Measurements from ENCODE around the gene IFIT2.
"Not testable (repeated sequence)": the region's sequence is repeated elsewhere in the genome, so short reads cannot be mapped to it uniquely, and the experiment has no call there.

IFIT2 gene

GRCh38 chr10:89301721-89302445 is at the start of gene IFIT2:
Gene IFIT2, plus strand, starts transcription at chr10:89302046. Its CDS starts 78 bp downstream, at chr10:89302124.
- peak within 1 kb of the TSS; percentile 96 for H3K4me3 ChIP-seq (ENCODE audit: low read length)
- TF ChIP-seq ZNF274 (IDR thresholded peaks at IDR 0.05; ENCODE audit: low read depth, low read length) = no peak

- H3K4me3 ChIP-seq (ENCODE audit: low read length) = no peak overlapping the region; the same call in 1 of the 2 replicates
- TF ChIP-seq ZNF274 (IDR thresholded peaks at IDR 0.05; ENCODE audit: low read depth, low read length) = no peak
Observed at GRCh38 chr10:89252225-89252585, 49.6 kb upstream of the IFIT2 start.

GRCh38 chr10:89255091-89255579 is 46.7 kb upstream of the IFIT2 start:
- H3K4me3 ChIP-seq (ENCODE audit: low read length) = not testable (repeated sequence)

- no peak overlapping the region for H3K4me3 ChIP-seq (ENCODE audit: low read length)
- TF ChIP-seq ZNF274 (IDR thresholded peaks at IDR 0.05; ENCODE audit: low read depth, low read length) = no peak
Observed at GRCh38 chr10:89255793-89256192, 46.1 kb upstream of the IFIT2 start.

GRCh38 chr10:89256340-89256739 is 45.5 kb upstream of the IFIT2 start:
- no peak for TF ChIP-seq ZNF274 (IDR thresholded peaks at IDR 0.05; ENCODE audit: low read depth, low read length)
- no peak overlapping the region for H3K4me3 ChIP-seq (ENCODE audit: low read length)

GRCh38 chr10:89256962-89257361 is 44.9 kb upstream of the IFIT2 start:
- no peak for TF ChIP-seq ZNF274 (IDR thresholded peaks at IDR 0.05; ENCODE audit: low read depth, low read length)
- H3K4me3 ChIP-seq (ENCODE audit: low read length) = no peak overlapping the region

- no peak for TF ChIP-seq ZNF274 (IDR thresholded peaks at IDR 0.05; ENCODE audit: low read depth, low read length)
- H3K4me3 ChIP-seq (ENCODE audit: low read length) = no peak overlapping the region
Observed at GRCh38 chr10:89257581-89257980, 44.3 kb upstream of the IFIT2 start.

- TF ChIP-seq ZNF274 (IDR thresholded peaks at IDR 0.05; ENCODE audit: low read depth, low read length) = no peak
- no peak overlapping the region for H3K4me3 ChIP-seq (ENCODE audit: low read length)
Observed at GRCh38 chr10:89258881-89259280, 43.0 kb upstream of the IFIT2 start.

GRCh38 chr10:89262086-89263051 is 39.5 kb upstream of the IFIT2 start:
- no peak for TF ChIP-seq ZNF274 (IDR thresholded peaks at IDR 0.05; ENCODE audit: low read depth, low read length)
- H3K4me3 ChIP-seq (ENCODE audit: low read length) = no peak overlapping the region

GRCh38 chr10:89263091-89263490 is 38.8 kb upstream of the IFIT2 start:
- TF ChIP-seq ZNF274 (IDR thresholded peaks at IDR 0.05; ENCODE audit: low read depth, low read length) = no peak
- H3K4me3 ChIP-seq (ENCODE audit: low read length) = no peak overlapping the region

GRCh38 chr10:89263531-89263930 is 38.3 kb upstream of the IFIT2 start:
- no peak overlapping the region for H3K4me3 ChIP-seq (ENCODE audit: low read length)
- no peak for TF ChIP-seq ZNF274 (IDR thresholded peaks at IDR 0.05; ENCODE audit: low read depth, low read length)

- no peak overlapping the region for H3K4me3 ChIP-seq (ENCODE audit: low read length)
- TF ChIP-seq ZNF274 (IDR thresholded peaks at IDR 0.05; ENCODE audit: low read depth, low read length) = no peak
Observed at GRCh38 chr10:89266721-89267453, 35.0 kb upstream of the IFIT2 start.

GRCh38 chr10:89269433-89270152 is 32.3 kb upstream of the IFIT2 start:
- no peak for TF ChIP-seq ZNF274 (IDR thresholded peaks at IDR 0.05; ENCODE audit: low read depth, low read length)
- no peak overlapping the region for H3K4me3 ChIP-seq (ENCODE audit: low read length)

- no peak overlapping the region for H3K4me3 ChIP-seq (ENCODE audit: low read length)
- no peak for TF ChIP-seq ZNF274 (IDR thresholded peaks at IDR 0.05; ENCODE audit: low read depth, low read length)
Observed at GRCh38 chr10:89270153-89270483, 31.7 kb upstream of the IFIT2 start.
